Muscle layer of duodenum (tissue), 2 donors: Measurements from ENCODE around the gene PIBF1.
"Not testable (repeated sequence)": the region's sequence is repeated elsewhere in the genome, so short reads cannot be mapped to it uniquely, and the experiment has no call there.

Experiments used
- H3K27ac ChIP-seq: one replicate; pipeline ENCODE4 v1.7.0; 2013; ENCODE audit warnings: mild to moderate bottlenecking, low read length
- H3K27me3 ChIP-seq: one replicate; pipeline ENCODE4 v1.7.0; 2013; ENCODE audit warnings: low read depth, mild to moderate bottlenecking, control low read depth, low read length
- H3K36me3 ChIP-seq, 2 donors: one replicate each; pipeline ENCODE4 v1.7.0; 2013; ENCODE audit warnings: low read length in 2 of 2, control low read depth in 1 of 2, mild to moderate bottlenecking in 1 of 2; ENCODE audit not compliant: insufficient read depth in 2 of 2, control insufficient read depth in 1 of 2
- H3K4me1 ChIP-seq, 2 donors: one replicate each; pipeline ENCODE4 v1.7.0; 2013; ENCODE audit warnings: low read length in 2 of 2, mild to moderate bottlenecking in 2 of 2, control low read depth in 1 of 2, moderate library complexity in 1 of 2; ENCODE audit not compliant: insufficient read depth in 2 of 2, control insufficient read depth in 1 of 2
- H3K4me3 ChIP-seq, 2 donors: one replicate each; pipeline ENCODE4 v1.7.0; 2013; ENCODE audit warnings: low read length in 2 of 2, low read depth in 1 of 2, mild to moderate bottlenecking in 1 of 2
- H3K9me3 ChIP-seq, 2 donors: one replicate each; pipeline ENCODE4 v1.7.0; 2013; ENCODE audit warnings: low read length in 2 of 2, control low read depth in 1 of 2, mild to moderate bottlenecking in 1 of 2; ENCODE audit not compliant: control insufficient read depth in 1 of 2
- donor health status: healthy.

PIBF1 gene

GRCh38 chr13:72911981-72912380, 130.0 kb downstream of the PIBF1 start:
- H3K27ac ChIP-seq = no peak overlapping the region
- H3K27me3 ChIP-seq = no peaks in the 10 kb centered on the region
- no peaks in the 10 kb centered on the region for H3K4me1 ChIP-seq
- peaks cover 6 to 22% of the 10 kb centered on the region in 2 donors for H3K36me3 ChIP-seq
- H3K4me3 ChIP-seq = no peak overlapping the region
- H3K9me3 ChIP-seq = no peaks in the 10 kb centered on the region

- H3K27me3 ChIP-seq = no peaks in the 10 kb centered on the region
- no peak overlapping the region for H3K4me3 ChIP-seq
- no peaks in the 10 kb centered on the region for H3K9me3 ChIP-seq
- H3K4me1 ChIP-seq = no peaks in the 10 kb centered on the region
- H3K27ac ChIP-seq = no peak overlapping the region
- peaks cover 15 to 17% of the 10 kb centered on the region in 2 donors for H3K36me3 ChIP-seq
Observed at GRCh38 chr13:72920097-72920496, 138.2 kb downstream of the PIBF1 start.

- Histone ChIP-seq H3K4me1 (no peaks in the 10 kb centered on the region), H3K36me3 (peaks cover 0 to 14% of the 10 kb centered on the region in 2 donors), H3K27me3 (no peaks in the 10 kb centered on the region), H3K27ac (no peak overlapping the region), H3K4me3 (no peak overlapping the region), H3K9me3 (no peaks in the 10 kb centered on the region)
Observed at GRCh38 chr13:72931311-72931710, 149.4 kb downstream of the PIBF1 start.

- peaks cover 0 to 10% of the 10 kb centered on the region in 2 donors for H3K36me3 ChIP-seq
- no peak overlapping the region for H3K4me3 ChIP-seq
- H3K9me3 ChIP-seq = no peaks in the 10 kb centered on the region
- H3K27ac ChIP-seq = no peak overlapping the region
- H3K4me1 ChIP-seq = no peaks in the 10 kb centered on the region
- H3K27me3 ChIP-seq = no peaks in the 10 kb centered on the region
Observed at GRCh38 chr13:72932250-72932649, 150.3 kb downstream of the PIBF1 start.

GRCh38 chr13:72946267-72946666, 164.3 kb downstream of the PIBF1 start:
- H3K4me1 ChIP-seq, H3K36me3 ChIP-seq, H3K27me3 ChIP-seq, H3K27ac ChIP-seq, H3K4me3 ChIP-seq, H3K9me3 ChIP-seq: not testable (repeated sequence)

GRCh38 chr13:72952529-72953141, 170.7 kb downstream of the PIBF1 start:
- H3K4me1 ChIP-seq = peaks cover 0 to 4% of the 10 kb centered on the region in 2 donors
- no peak overlapping the region for H3K4me3 ChIP-seq
- H3K36me3 ChIP-seq = peaks cover 0 to 11% of the 10 kb centered on the region in 2 donors
- H3K9me3 ChIP-seq = no peaks in the 10 kb centered on the region
- H3K27ac ChIP-seq = no peak overlapping the region
- H3K27me3 ChIP-seq = no peaks in the 10 kb centered on the region

GRCh38 chr13:72953391-72953965, 171.5 kb downstream of the PIBF1 start:
- H3K36me3 ChIP-seq = peaks cover 0 to 9% of the 10 kb centered on the region in 2 donors
- H3K27ac ChIP-seq = no peak overlapping the region
- H3K9me3 ChIP-seq = no peaks in the 10 kb centered on the region
- H3K4me1 ChIP-seq = peaks cover 0 to 4% of the 10 kb centered on the region in 2 donors
- H3K27me3 ChIP-seq = no peaks in the 10 kb centered on the region
- H3K4me3 ChIP-seq = no peak overlapping the region

- no peaks in the 10 kb centered on the region for H3K36me3 ChIP-seq
- H3K4me1 ChIP-seq = no peaks in the 10 kb centered on the region
- no peak overlapping the region for H3K27ac ChIP-seq
- no peaks in the 10 kb centered on the region for H3K27me3 ChIP-seq
- H3K4me3 ChIP-seq = no peak overlapping the region
- no peaks in the 10 kb centered on the region for H3K9me3 ChIP-seq
Observed at GRCh38 chr13:72959643-72960042, 177.7 kb downstream of the PIBF1 start.

GRCh38 chr13:72960114-72960513, 178.2 kb downstream of the PIBF1 start:
- H3K4me1 ChIP-seq = no peaks in the 10 kb centered on the region
- H3K27me3 ChIP-seq = no peaks in the 10 kb centered on the region
- no peak overlapping the region for H3K27ac ChIP-seq
- no peaks in the 10 kb centered on the region for H3K9me3 ChIP-seq
- no peak overlapping the region for H3K4me3 ChIP-seq
- H3K36me3 ChIP-seq = no peaks in the 10 kb centered on the region

GRCh38 chr13:72960541-72960940, 178.6 kb downstream of the PIBF1 start:
- Histone ChIP-seq H3K27ac (no peak overlapping the region), H3K4me1 (no peaks in the 10 kb centered on the region), H3K36me3 (no peaks in the 10 kb centered on the region), H3K4me3 (no peak overlapping the region), H3K27me3 (no peaks in the 10 kb centered on the region), H3K9me3 (no peaks in the 10 kb centered on the region)

GRCh38 chr13:72963762-72964161, 181.8 kb downstream of the PIBF1 start:
- Histone ChIP-seq H3K9me3 (no peaks in the 10 kb centered on the region), H3K27me3 (no peaks in the 10 kb centered on the region), H3K27ac (no peak overlapping the region), H3K4me3 (no peak overlapping the region), H3K4me1 (no peaks in the 10 kb centered on the region), H3K36me3 (no peaks in the 10 kb centered on the region)
